Fibroblast of villous mesenchyme (primary cell): ENCODE measurements around the gene TECPR2. TPM values are rescaled to one million over a fixed set of nuclear protein-coding genes. Genes with fewer than 3 reads are reported as not detected.
A peak's percentile ranks its signal among the peaks of the same experiment; 100 is the strongest.
"Not testable (repeated sequence)": the region's sequence is repeated elsewhere in the genome, so short reads cannot be mapped to it uniquely, and the experiment has no call there.

Source experiments
- DNase-seq: peaks from one replicate; pipeline ENCODE4 v3.0.0-alpha.2; 2010; ENCODE audit warnings: low read depth
- H3K4me3 ChIP-seq: 2 replicates; pipeline ENCODE4 v1.5.1; 2011; ENCODE audit warnings: low read depth, mild to moderate bottlenecking, low read length
- small RNA-seq: library from RNA; depleted of rRNA; stranded (forward); fragments of <200 nt; gene quantifications from one replicate; pipeline ENCODE3, GENCODE V24; 2012
- total RNA-seq: library from RNA; depleted of rRNA; stranded (reverse); fragments of >200 nt; gene quantifications from 2 replicates; pipeline ENCODE4 v1.2.3, GENCODE V29; 2012
- TF ChIP-seq, protein P1 (sequence below): IDR thresholded peaks from 2 replicates; pipeline ENCODE4 v1.5.1; 2012; ENCODE audit warnings: low read depth, mild to moderate bottlenecking, low read length; ENCODE audit not compliant: insufficient read depth

Gene TECPR2
- total RNA-seq, 1 donor = 19.9 TPM

DNA sequence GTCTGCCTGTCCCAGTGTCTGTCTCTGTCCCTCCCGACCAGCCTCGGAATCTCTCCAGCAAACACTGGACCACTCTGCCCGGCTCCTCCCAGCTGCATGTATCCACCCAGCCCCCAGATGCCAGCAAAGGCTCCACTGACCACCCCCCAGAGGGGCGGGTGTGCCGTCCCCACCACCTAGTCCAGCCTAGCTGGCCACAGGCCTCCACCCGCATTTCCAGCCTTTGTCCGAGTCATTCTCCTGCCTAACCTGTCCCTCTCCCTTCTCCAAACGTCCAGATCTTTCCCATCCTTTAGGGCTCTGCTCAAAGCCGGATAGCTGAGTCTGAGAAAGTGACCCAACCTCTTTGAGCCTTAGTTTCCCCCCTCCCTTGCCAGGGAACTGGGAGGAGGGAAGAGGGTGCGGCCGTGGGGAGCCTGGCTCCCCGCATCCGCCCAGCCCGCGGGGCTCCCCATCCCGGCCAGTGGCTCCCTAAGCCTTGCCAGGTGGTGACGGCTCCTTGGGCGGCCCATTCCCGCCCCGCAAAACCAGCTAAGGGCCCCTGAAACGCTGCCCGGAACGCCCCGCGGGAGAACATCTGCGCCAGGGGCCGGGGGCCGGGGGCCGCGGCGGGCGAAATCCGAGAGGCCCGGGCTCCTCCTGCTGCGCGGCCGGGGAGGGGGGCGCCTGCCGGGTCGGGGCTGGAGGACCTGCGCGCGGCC lies 181.5 kb downstream of the TECPR2 start:
- H3K4me3 ChIP-seq = no peak overlapping the region
- TF ChIP-seq, protein P1, sequence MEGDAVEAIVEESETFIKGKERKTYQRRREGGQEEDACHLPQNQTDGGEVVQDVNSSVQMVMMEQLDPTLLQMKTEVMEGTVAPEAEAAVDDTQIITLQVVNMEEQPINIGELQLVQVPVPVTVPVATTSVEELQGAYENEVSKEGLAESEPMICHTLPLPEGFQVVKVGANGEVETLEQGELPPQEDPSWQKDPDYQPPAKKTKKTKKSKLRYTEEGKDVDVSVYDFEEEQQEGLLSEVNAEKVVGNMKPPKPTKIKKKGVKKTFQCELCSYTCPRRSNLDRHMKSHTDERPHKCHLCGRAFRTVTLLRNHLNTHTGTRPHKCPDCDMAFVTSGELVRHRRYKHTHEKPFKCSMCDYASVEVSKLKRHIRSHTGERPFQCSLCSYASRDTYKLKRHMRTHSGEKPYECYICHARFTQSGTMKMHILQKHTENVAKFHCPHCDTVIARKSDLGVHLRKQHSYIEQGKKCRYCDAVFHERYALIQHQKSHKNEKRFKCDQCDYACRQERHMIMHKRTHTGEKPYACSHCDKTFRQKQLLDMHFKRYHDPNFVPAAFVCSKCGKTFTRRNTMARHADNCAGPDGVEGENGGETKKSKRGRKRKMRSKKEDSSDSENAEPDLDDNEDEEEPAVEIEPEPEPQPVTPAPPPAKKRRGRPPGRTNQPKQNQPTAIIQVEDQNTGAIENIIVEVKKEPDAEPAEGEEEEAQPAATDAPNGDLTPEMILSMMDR = no peak
- DNase-seq = no peak

DNA sequence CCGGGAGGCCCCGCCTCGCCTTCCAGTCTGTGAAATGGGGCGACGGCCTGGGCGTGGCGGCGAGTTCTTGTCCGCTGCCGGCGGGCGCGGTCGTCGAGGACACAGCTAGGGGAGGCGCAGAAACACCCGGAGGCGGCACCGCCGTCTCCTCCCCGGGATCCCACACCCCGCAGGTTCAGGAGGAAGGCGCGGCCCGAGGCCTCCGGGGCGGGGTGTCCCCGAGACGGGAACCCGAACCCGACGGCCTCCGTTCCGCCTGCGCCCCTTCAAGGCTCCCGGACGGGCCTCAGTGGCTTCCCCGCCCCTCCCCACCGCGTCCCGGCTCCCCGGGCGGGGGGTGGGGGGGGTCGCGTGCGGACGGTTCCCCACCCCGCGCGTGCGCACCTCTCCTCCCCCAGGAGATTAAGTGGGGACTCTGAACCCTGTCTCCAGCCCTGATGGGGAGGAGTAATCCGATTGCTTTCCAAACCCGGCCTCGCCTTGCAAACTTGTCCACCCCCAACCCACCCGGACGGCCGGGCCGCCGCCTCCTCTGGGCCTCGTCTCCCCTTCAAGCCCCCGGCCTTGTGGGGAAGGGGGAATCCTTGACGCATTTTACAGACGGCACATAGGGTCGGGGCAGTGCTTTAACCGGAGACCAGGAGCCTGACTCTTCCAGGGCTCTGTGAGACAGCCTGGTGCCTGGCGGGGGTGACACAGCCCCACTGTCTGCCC lies 182.2 kb downstream of the TECPR2 start:
- H3K4me3 ChIP-seq = no peak overlapping the region
- TF ChIP-seq, protein P1 = no peak
- DNase-seq = no peak

DNA sequence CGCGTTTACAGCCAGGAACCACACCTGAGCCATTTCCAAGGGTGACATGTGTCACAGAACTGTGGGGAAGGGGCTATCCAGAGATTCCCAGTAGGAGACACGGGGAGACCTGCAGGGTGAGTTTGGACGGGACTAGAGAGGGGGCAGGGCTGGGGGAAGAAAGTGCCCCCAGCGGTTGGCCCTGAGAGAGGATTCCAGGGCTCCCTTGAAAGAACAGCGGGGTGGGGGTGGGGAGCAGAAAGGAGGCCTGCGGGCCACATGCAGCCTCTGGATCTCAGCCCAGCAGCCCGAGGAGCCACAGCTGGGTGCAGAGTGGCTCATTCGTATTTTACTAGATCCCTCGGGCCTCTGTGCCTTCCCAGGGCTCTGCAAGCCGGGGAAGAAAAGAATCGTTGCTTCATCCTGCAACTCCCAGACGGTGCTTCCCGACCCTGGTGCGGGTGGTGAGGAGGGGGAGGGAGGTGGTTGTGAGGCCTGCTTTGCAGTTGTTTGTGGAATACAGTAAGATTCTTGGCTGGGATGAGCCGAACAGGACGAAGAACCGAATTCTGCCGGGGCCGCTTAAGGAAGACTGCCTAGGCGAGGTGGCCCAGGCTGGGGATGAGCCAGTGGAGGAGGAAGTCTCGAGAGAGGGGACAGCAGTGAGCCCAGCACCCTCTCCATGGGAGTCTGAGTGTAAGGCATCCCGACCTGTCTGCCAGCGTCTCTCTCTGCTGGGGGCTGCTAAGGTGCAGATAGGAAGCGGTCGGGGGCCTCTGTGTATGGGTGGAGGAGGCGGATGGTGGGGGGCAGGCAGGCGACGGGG lies 182.9 kb downstream of the TECPR2 start:
- TF ChIP-seq, protein P1 = peak; percentile 10
- DNase-seq = peak; percentile 92
- H3K4me3 ChIP-seq = no peak overlapping the region

DNA sequence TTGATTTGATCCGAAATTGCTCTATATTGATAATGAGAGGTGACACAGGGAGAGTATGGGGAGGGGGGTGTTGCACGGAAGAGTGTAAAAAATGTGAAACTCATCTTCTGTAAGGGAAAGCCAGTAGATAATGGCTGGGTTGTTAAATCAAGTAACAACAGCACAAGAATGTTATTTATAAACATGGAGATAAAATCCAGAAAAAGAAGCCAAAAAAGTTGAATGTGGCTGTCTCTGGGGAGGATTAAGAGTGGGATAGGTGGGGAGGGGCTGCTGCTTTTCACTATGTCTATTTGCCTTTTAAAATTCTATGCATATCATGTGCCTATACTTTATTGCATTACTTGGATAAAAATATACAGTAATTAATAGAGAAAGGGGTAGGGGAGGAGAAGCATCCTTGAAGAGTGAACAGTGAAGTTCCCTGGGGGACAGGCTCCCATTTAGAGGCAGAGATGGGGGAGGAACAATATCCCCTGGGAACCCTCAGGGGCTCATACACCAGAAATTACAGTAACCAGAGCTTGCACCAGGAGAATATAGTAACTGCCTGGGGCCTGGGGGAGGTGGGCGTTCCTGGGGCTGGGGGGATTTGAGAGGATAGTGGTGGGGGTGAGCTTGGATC lies 186.0 kb downstream of the TECPR2 start:
- DNase-seq = peak; percentile 45
- H3K4me3 ChIP-seq = no peak overlapping the region
- TF ChIP-seq, protein P1 = no peak

DNA sequence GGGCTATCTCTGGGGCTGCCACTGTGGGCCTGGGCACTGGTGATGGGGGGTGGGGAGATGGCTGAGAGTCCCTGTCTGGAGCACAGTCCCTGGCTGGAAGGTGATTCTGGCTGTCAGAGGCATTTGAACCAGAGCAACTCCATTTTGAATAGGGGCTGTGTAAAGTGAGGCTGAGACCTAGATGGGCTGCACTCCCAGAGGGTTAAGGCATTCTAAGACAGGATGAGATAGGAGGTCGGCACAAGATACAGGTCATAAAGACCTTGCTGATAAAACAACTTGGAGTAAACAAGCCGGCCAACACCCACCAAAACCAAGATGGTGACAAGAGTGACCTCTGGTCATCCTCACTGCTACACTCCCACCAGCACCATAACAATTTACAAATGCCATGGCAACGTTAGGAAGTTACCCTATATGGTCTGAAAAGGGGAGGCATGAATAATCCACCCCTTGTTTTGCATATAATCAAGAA lies 188.2 kb downstream of the TECPR2 start:
- not testable (repeated sequence) for DNase-seq, H3K4me3 ChIP-seq

Small RNA genes lying within 50 kb of the gene (small RNA-seq; reads per million reads assigned to genes)
- gene MIR4309 = not detected

Other genes starting within 250 kb of the TECPR2 start
- 14.7 and 15.1 TPM in 2 replicates for gene WDR20, start 223.0 kb upstream of the TECPR2 start, total RNA-seq
- 12.9 and 16.0 TPM in 2 replicates for gene MOK, start 57.8 kb upstream of the TECPR2 start, total RNA-seq
- 8.7 and 9.5 TPM in 2 replicates for gene ZNF839, start 43.2 kb upstream of the TECPR2 start, total RNA-seq
- 50.3 and 51.8 TPM in 2 replicates for gene CINP, start 51 bp upstream of the TECPR2 start, total RNA-seq
- gene ANKRD9, start 146.8 kb downstream of the TECPR2 start, total RNA-seq = 16.4 and 26.4 TPM in 2 replicates
- gene RCOR1, start 229.7 kb downstream of the TECPR2 start, total RNA-seq = 12.6 and 23.7 TPM in 2 replicates